HepG2 (cell line): ENCODE data around the gene ZNF19. TPM values are rescaled to one million over a fixed set of nuclear protein-coding genes. Genes with fewer than 3 reads are reported as not detected.

Experiments used
- ELF4 ChIP-seq: sonication (generic); formaldehyde crosslinking; IDR thresholded peaks from 2 replicates; pipeline ENCODE4 v1.5.0; 2020; ENCODE audit warnings: missing genetic modification reagents, mild to moderate bottlenecking, moderate library complexity, borderline replicate concordance
- GMEB2 ChIP-seq: IDR thresholded peaks from 2 replicates; pipeline ENCODE4 v1.6.1; 2016; ENCODE audit warnings: missing biosample characterization, missing genetic modification reagents, low read depth
- IRF2 ChIP-seq: IDR thresholded peaks from 2 replicates; pipeline ENCODE4 v1.6.1; 2018; ENCODE audit warnings: missing genetic modification reagents, missing compliant biosample characterization
- MAFK ChIP-seq, 2 experiments: IDR thresholded peaks in 1 of 2; conservative IDR thresholded peaks in 1 of 2; 2 replicates each; pipeline ENCODE4 v1.6.1; 2011; ENCODE audit warnings: improper control_type of control experiment in 2 of 2, low read length in 2 of 2
- MYNN ChIP-seq: sonication (generic); formaldehyde crosslinking; IDR thresholded peaks from 2 replicates; pipeline ENCODE4 v1.4.0; 2020; ENCODE audit warnings: mild to moderate bottlenecking, low read depth, missing genetic modification reagents
- NCOA5 ChIP-seq: sonication (generic); formaldehyde crosslinking; IDR thresholded peaks from 2 replicates; pipeline ENCODE4 v1.4.0; 2020; ENCODE audit warnings: missing genetic modification reagents
- NFATC3 ChIP-seq: sonication (generic); formaldehyde crosslinking; IDR thresholded peaks from 2 replicates; pipeline ENCODE4 v1.5.1; 2020; ENCODE audit warnings: mild to moderate bottlenecking, missing genetic modification reagents
- PHF20 ChIP-seq: sonication (generic); formaldehyde crosslinking; IDR thresholded peaks from 2 replicates; pipeline ENCODE4 v1.5.0; 2020; ENCODE audit warnings: mild to moderate bottlenecking, missing genetic modification reagents
- TBX3 ChIP-seq: fragments of 450-650 bp; IDR thresholded peaks from 2 replicates; pipeline ENCODE4 v1.6.1; 2017; ENCODE audit warnings: antibody characterized with exemption, mild to moderate bottlenecking, inconsistent platforms, borderline replicate concordance
- ZBTB21 ChIP-seq: sonication (generic); formaldehyde crosslinking; IDR thresholded peaks from 2 replicates; pipeline ENCODE4 v1.4.0; 2020; ENCODE audit warnings: missing genetic modification reagents
- ZC3H4 ChIP-seq: sonication (generic); formaldehyde crosslinking; IDR thresholded peaks from 2 replicates; pipeline ENCODE4 v1.4.0; 2020; ENCODE audit warnings: missing genetic modification reagents, borderline replicate concordance
- ZNF101 ChIP-seq: sonication (generic); formaldehyde crosslinking; IDR thresholded peaks from 2 replicates; pipeline ENCODE4 v1.4.0; 2020; ENCODE audit warnings: mild to moderate bottlenecking, low read depth, missing genetic modification reagents, borderline replicate concordance
- ZNF207 ChIP-seq: fragments of 450-650 bp; IDR thresholded peaks from 2 replicates; pipeline ENCODE4 v1.6.1; 2016; ENCODE audit warnings: antibody characterized with exemption, borderline replicate concordance
- ZNF496 ChIP-seq: sonication (generic); formaldehyde crosslinking; IDR thresholded peaks from 2 replicates; pipeline ENCODE4 v1.8.1; 2023; ENCODE audit warnings: mild to moderate bottlenecking, moderate library complexity, missing genetic modification reagents; ENCODE audit not compliant: insufficient replicate concordance
- ZNF501 ChIP-seq: sonication (generic); formaldehyde crosslinking; IDR thresholded peaks from 2 replicates; pipeline ENCODE4 v1.5.1; 2020; ENCODE audit warnings: mild to moderate bottlenecking, moderate library complexity, missing genetic modification reagents
- ZNF792 ChIP-seq: IDR thresholded peaks from 2 replicates; pipeline ENCODE4 v1.6.1; 2016
- polyA plus RNA-seq, 8 experiments: library from polyadenylated mRNA; depleted of rRNA in 3 of 8; stranded (reverse) in 7 of 8; unstranded in 1 of 8; fragments of >200 nt; fragmentation: Illumina TruSeq in 4 of 8; extraction: Trizol in 4 of 8; gene quantifications; 2 replicates each; pipeline versions ENCODE4 v1.2.1 to v1.2.3, GENCODE V29; 2011 to 2016; ENCODE audit warnings: low read depth in 4 of 8, missing spikeins in 1 of 8, mixed read lengths in 1 of 8; ENCODE audit not compliant: insufficient read depth in 1 of 8
- total RNA-seq, 5 experiments: library from RNA; depleted of rRNA; stranded (reverse); fragments of >200 nt; fragmentation: Illumina TruSeq; extraction: Trizol; gene quantifications; 2 replicates each; pipeline ENCODE4 v1.2.3, GENCODE V29; 2016; ENCODE audit warnings: low read depth in 1 of 5
- TF ChIP-seq, protein P1 (sequence below): sonication (generic); formaldehyde crosslinking; IDR thresholded peaks from 2 replicates; pipeline ENCODE4 v1.4.0; 2020; ENCODE audit warnings: mild to moderate bottlenecking, low read depth, missing genetic modification reagents
- TF ChIP-seq, protein P2 (sequence below): sonication (generic); formaldehyde crosslinking; conservative IDR thresholded peaks from 2 replicates; pipeline ENCODE4 v1.8.0; 2022; ENCODE audit warnings: mild to moderate bottlenecking, moderate library complexity, missing genetic modification reagents
- TF ChIP-seq, protein P3 (sequence below): sonication (generic); formaldehyde crosslinking; IDR thresholded peaks from 2 replicates; pipeline ENCODE4 v1.4.0; 2020; ENCODE audit warnings: missing genetic modification reagents, borderline replicate concordance

ZNF19 gene
- total and polyA plus RNA-seq, 2 of the 13 experiments (the other 11 are each of a cell fraction or from before 2014, with no cell fraction given): 3.2 to 5.8 TPM

DNA sequence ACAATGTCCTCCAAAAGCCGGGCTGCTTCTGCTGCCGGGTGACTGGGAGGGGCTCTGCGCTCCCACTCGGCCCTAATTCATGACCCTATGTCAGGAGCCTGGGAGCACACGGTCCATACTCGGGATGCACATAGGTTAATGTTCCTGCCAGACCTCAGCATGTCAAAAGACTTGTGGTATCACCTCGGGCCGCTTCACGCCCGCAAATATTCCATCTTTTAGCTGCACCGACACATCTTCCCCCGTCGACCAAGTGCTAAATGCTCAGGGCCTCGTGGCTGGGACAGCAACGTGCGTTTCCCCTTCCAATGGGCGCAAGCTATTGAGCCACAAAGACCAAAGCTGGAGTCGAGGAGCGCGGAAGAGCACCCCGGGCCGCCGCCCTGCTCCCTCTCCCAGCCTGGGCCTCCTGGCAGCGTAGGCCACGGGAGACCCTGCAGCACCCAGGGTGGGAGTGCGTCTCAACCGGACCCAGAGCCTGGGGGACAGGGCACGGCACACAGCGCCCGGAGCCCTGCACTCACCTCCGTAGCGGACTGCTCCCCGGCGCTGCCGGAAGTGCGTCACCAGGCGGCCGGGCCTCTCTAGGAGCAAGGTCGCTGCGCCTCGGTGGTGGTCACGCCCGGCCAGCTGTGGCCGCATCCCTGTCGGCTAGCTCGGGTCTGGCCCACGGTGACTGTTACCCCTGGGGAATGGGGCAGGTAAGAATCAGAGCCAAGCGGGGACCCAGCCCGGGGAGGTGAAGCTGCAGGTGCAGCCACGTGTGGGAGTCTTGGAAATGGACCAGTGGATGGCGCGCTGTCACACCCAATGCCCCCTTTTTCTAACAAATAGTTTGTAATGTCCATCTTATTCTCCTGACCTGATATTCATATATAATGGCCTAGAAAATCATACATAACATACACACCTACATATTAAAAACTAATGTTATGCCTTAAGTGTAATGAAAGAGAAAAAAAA lies 27.2 kb downstream of the ZNF19 start, which contains the start of gene ZNF23 (continued):
- peak; percentile 100 for TF ChIP-seq PHF20 (CRISPR knock-in tag)
- peak; percentile 47; the same call in 1 of the 2 replicates for TF ChIP-seq TBX3
- TF ChIP-seq MYNN (CRISPR knock-in tag): no peak; the same call in 1 of the 2 replicates
- TF ChIP-seq MAFK (conservative IDR thresholded peaks at IDR 0.05 in 1 of 2, IDR thresholded peaks at IDR 0.05 in 1 of 2; ENCODE audit: low read length in 2 of 2): no peak
- no peak for TF ChIP-seq ZNF207
- TF ChIP-seq, protein P1, sequence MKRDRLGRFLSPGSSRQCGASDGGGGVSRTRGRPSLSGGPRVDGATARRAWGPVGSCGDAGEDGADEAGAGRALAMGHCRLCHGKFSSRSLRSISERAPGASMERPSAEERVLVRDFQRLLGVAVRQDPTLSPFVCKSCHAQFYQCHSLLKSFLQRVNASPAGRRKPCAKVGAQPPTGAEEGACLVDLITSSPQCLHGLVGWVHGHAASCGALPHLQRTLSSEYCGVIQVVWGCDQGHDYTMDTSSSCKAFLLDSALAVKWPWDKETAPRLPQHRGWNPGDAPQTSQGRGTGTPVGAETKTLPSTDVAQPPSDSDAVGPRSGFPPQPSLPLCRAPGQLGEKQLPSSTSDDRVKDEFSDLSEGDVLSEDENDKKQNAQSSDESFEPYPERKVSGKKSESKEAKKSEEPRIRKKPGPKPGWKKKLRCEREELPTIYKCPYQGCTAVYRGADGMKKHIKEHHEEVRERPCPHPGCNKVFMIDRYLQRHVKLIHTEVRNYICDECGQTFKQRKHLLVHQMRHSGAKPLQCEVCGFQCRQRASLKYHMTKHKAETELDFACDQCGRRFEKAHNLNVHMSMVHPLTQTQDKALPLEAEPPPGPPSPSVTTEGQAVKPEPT (CRISPR knock-in tag): peak; percentile 93
- peak; percentile 99 for TF ChIP-seq IRF2 (CRISPR knock-in tag)
- peak; percentile 94 for TF ChIP-seq NFATC3 (CRISPR knock-in tag)
- no peak for TF ChIP-seq ZNF101 (CRISPR knock-in tag)
- TF ChIP-seq ELF4 (CRISPR knock-in tag): no peak
- TF ChIP-seq, protein P2, sequence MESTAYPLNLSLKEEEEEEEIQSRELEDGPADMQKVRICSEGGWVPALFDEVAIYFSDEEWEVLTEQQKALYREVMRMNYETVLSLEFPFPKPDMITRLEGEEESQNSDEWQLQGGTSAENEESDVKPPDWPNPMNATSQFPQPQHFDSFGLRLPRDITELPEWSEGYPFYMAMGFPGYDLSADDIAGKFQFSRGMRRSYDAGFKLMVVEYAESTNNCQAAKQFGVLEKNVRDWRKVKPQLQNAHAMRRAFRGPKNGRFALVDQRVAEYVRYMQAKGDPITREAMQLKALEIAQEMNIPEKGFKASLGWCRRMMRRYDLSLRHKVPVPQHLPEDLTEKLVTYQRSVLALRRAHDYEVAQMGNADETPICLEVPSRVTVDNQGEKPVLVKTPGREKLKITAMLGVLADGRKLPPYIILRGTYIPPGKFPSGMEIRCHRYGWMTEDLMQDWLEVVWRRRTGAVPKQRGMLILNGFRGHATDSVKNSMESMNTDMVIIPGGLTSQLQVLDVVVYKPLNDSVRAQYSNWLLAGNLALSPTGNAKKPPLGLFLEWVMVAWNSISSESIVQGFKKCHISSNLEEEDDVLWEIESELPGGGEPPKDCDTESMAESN (CRISPR knock-in tag): peak; percentile 98
- TF ChIP-seq, protein P3, sequence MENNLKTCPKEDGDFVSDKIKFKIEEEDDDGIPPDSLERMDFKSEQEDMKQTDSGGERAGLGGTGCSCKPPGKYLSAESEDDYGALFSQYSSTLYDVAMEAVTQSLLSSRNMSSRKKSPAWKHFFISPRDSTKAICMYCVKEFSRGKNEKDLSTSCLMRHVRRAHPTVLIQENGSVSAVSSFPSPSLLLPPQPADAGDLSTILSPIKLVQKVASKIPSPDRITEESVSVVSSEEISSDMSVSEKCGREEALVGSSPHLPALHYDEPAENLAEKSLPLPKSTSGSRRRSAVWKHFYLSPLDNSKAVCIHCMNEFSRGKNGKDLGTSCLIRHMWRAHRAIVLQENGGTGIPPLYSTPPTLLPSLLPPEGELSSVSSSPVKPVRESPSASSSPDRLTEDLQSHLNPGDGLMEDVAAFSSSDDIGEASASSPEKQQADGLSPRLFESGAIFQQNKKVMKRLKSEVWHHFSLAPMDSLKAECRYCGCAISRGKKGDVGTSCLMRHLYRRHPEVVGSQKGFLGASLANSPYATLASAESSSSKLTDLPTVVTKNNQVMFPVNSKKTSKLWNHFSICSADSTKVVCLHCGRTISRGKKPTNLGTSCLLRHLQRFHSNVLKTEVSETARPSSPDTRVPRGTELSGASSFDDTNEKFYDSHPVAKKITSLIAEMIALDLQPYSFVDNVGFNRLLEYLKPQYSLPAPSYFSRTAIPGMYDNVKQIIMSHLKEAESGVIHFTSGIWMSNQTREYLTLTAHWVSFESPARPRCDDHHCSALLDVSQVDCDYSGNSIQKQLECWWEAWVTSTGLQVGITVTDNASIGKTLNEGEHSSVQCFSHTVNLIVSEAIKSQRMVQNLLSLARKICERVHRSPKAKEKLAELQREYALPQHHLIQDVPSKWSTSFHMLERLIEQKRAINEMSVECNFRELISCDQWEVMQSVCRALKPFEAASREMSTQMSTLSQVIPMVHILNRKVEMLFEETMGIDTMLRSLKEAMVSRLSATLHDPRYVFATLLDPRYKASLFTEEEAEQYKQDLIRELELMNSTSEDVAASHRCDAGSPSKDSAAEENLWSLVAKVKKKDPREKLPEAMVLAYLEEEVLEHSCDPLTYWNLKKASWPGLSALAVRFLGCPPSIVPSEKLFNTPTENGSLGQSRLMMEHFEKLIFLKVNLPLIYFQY (CRISPR knock-in tag): peak; percentile 53; the same call in 1 of the 2 replicates
- peak; percentile 87; the same call in 1 of the 2 replicates for TF ChIP-seq ZNF792 (CRISPR knock-in tag)
- TF ChIP-seq ZBTB21: peak; percentile 94
- TF ChIP-seq ZC3H4: no peak
- peak; percentile 100 for TF ChIP-seq ZNF501
- TF ChIP-seq GMEB2 (CRISPR knock-in tag): peak; percentile 62; the same call in 1 of the 2 replicates
- TF ChIP-seq NCOA5: no peak
- no peak for TF ChIP-seq ZNF496 (CRISPR knock-in tag)
